Measurements from ENCODE around the gene FAM222B.
"Not testable (repeated sequence)": the region's sequence is repeated elsewhere in the genome, so short reads cannot be mapped to it uniquely, and the experiment has no call there.

The FAM222B gene

DNA sequence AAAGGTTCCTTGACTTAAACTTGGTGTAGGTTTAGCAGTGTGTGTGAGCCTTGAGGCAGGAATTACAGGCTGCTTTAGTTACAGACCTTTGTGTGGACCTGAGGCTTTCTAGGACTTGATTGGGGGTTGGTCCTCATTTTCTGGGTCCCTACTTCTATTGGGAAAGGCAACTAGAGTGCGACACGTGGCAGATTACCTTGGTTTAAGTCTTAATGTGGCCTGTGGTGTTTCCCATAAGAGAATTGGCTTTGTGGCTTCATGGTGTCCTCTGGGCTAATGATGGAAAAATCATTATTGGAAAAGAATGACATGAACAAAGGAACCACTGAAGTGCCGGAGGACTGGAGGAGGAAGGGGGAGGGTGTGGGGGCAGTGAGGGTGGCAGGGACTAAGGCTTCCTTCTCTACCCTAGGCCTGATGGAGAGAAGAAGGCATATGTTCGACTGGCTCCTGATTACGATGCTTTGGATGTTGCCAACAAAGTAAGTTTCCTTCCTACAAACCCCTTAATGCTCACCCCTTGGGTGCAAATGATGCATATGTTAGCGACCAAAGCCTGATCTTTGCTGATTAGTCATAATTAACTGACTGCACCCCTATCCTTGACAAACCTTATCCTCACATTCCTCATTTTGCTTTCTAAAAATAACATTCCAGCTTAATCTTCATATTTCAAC is 119.3 kb downstream of the FAM222B start:
- H3K9me3 ChIP-seq (ENCODE audit: insufficient read depth, low read length): no peaks in the 10 kb centered on the region
- 0 out of 2 replicates have a peak, but pooled peaks cover 4% of the 10 kb centered on the region for H4K20me1 ChIP-seq (ENCODE audit: low read depth, low read length)
- peak overlapping the region; percentile 19 for H3K4me3 ChIP-seq (ENCODE audit: insufficient read depth, low read length, poor library complexity, severe bottlenecking)
- H2AFZ ChIP-seq (ENCODE audit: low read depth, low read length, severe bottlenecking): no peak overlapping the region
- H3K79me2 ChIP-seq (ENCODE audit: insufficient read depth, low read length): peaks cover 42% of the 10 kb centered on the region
- peak overlapping the region; percentile 100 for H3K27ac ChIP-seq (ENCODE audit: low read depth, low read length)
- H3K9ac ChIP-seq (ENCODE audit: low read length): peak overlapping the region; percentile 96
- no peaks in the 10 kb centered on the region for H3K27me3 ChIP-seq (ENCODE audit: low read length)
- TF ChIP-seq, protein P1, sequence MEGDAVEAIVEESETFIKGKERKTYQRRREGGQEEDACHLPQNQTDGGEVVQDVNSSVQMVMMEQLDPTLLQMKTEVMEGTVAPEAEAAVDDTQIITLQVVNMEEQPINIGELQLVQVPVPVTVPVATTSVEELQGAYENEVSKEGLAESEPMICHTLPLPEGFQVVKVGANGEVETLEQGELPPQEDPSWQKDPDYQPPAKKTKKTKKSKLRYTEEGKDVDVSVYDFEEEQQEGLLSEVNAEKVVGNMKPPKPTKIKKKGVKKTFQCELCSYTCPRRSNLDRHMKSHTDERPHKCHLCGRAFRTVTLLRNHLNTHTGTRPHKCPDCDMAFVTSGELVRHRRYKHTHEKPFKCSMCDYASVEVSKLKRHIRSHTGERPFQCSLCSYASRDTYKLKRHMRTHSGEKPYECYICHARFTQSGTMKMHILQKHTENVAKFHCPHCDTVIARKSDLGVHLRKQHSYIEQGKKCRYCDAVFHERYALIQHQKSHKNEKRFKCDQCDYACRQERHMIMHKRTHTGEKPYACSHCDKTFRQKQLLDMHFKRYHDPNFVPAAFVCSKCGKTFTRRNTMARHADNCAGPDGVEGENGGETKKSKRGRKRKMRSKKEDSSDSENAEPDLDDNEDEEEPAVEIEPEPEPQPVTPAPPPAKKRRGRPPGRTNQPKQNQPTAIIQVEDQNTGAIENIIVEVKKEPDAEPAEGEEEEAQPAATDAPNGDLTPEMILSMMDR (IDR thresholded peaks at IDR 0.05; ENCODE audit: insufficient read depth, low read length, poor library complexity, severe bottlenecking): no peak
- TF ChIP-seq EZH2phosphoT487 (conservative IDR thresholded peaks at IDR 0.05; ENCODE audit: low read length): no peak
- H3F3A ChIP-seq (ENCODE audit: insufficient read depth): peaks cover 66% of the 10 kb centered on the region
- H3K9me2 ChIP-seq (replicated peaks; ENCODE audit: insufficient read depth, low read length): no peaks in the 10 kb centered on the region
- peak overlapping the region; percentile 97 for H3K4me2 ChIP-seq (ENCODE audit: low read depth, low read length, poor library complexity, severe bottlenecking)
- H3K36me3 ChIP-seq (ENCODE audit: low read length): peaks cover 23% of the 10 kb centered on the region

DNA sequence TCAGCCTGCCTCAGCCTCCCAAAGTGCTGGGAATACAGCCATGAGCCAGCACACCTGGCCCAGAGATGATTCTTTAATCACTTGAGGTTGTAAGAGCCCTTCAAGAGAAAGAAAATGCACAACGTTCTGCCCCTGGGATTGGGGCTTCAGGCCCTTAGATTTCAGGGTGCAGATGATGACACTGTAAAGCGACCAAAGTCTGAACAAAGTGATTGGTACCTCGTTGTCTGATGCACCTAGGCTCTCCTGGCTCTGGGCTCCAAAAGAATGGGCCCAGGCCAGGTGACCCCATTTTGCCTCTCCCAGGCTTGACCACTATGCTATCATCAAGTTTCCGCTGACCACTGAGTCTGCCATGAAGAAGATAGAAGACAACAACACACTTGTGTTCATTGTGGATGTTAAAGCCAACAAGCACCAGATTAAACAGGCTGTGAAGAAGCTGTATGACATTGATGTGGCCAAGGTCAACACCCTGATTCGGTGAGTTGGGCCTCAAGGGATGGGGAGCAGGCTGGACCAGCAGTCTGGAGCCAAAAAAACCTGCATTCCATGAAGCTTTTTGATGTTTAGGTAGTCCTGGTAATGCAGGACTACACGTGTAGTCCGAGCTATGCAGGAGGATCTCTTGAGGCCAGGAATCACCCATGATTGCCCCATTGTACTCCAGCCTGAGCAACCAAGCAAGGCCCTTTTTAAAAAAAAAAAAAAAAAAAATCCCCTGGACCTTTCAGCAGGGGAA is 120.0 kb downstream of the FAM222B start:
- no peak for TF ChIP-seq EZH2phosphoT487 (conservative IDR thresholded peaks at IDR 0.05; ENCODE audit: low read length)
- TF ChIP-seq, protein P1 (IDR thresholded peaks at IDR 0.05; ENCODE audit: insufficient read depth, low read length, poor library complexity, severe bottlenecking): no peak
- no peak overlapping the region for H2AFZ ChIP-seq (ENCODE audit: low read depth, low read length, severe bottlenecking)
- H3K4me3 ChIP-seq (ENCODE audit: insufficient read depth, low read length, poor library complexity, severe bottlenecking): peak overlapping the region; percentile 77
- peaks cover 42% of the 10 kb centered on the region for H3K79me2 ChIP-seq (ENCODE audit: insufficient read depth, low read length)
- no peaks in the 10 kb centered on the region for H3K9me3 ChIP-seq (ENCODE audit: insufficient read depth, low read length)
- peak overlapping the region; percentile 100 for H3K27ac ChIP-seq (ENCODE audit: low read depth, low read length)
- H3K9me2 ChIP-seq (replicated peaks; ENCODE audit: insufficient read depth, low read length): no peaks in the 10 kb centered on the region
- peaks cover 59% of the 10 kb centered on the region for H3F3A ChIP-seq (ENCODE audit: insufficient read depth)
- peak overlapping the region; percentile 96 for H3K9ac ChIP-seq (ENCODE audit: low read length)
- H3K4me2 ChIP-seq (ENCODE audit: low read depth, low read length, poor library complexity, severe bottlenecking): peak overlapping the region; percentile 97
- H3K27me3 ChIP-seq (ENCODE audit: low read length): no peaks in the 10 kb centered on the region
- H4K20me1 ChIP-seq (ENCODE audit: low read depth, low read length): 0 out of 2 replicates have a peak, but pooled peaks cover 4% of the 10 kb centered on the region
- peaks cover 23% of the 10 kb centered on the region for H3K36me3 ChIP-seq (ENCODE audit: low read length)

DNA sequence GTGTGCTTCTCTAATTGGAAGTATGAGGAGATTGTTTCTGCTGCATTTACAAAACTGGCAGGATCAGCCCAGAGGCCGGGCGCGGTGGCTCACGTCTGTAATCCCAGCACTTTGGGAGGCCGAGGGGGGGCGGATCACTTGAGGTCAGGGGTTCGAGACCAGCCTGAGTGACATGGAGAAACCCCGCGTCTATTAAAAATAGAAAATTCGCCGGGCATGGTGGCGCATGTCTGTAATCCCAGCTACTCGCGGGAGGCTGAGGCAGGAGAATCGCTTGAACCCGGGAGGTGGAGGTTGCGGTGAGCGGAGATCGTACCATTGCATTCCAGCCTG is 121.6 kb downstream of the FAM222B start:
- H4K20me1 ChIP-seq (ENCODE audit: low read depth, low read length); H3K9me2 ChIP-seq (replicated peaks; ENCODE audit: insufficient read depth, low read length); H2AFZ ChIP-seq (ENCODE audit: low read depth, low read length, severe bottlenecking); H3K9me3 ChIP-seq (ENCODE audit: insufficient read depth, low read length); H3K27me3 ChIP-seq (ENCODE audit: low read length): not testable (repeated sequence)
- Histone ChIP-seq H3K4me2 (ENCODE audit: low read depth, low read length, poor library complexity, severe bottlenecking) (peak overlapping the region; percentile 97), H3K27ac (ENCODE audit: low read depth, low read length) (peak overlapping the region; percentile 100), H3F3A (ENCODE audit: insufficient read depth) (peaks cover 55% of the 10 kb centered on the region), H3K4me3 (ENCODE audit: insufficient read depth, low read length, poor library complexity, severe bottlenecking) (peak overlapping the region; percentile 77), H3K9ac (ENCODE audit: low read length) (peak overlapping the region; percentile 96), H3K36me3 (ENCODE audit: low read length) (peaks cover 23% of the 10 kb centered on the region), H3K79me2 (ENCODE audit: insufficient read depth, low read length) (peaks cover 42% of the 10 kb centered on the region)

Measured in SU-DHL-6 (cell line).